G401 (cell line): Measurements from ENCODE around the gene GABRG1. TPM values are rescaled to one million over a fixed set of nuclear protein-coding genes. Genes with fewer than 3 reads are reported as not detected.
A peak's percentile ranks its signal among the peaks of the same experiment; 100 is the strongest.

Experiments
- DNase-seq: peaks from one replicate; pipeline ENCODE4 v3.0.0-alpha.2; 2015; ENCODE audit warnings: low spot score
- in situ Hi-C: cut with HindIII; loops from 2 replicates; pipeline ENCODE4 v1.10.0; 2016; ENCODE audit warnings: low sequenced_read_pairs, mixed read lengths
- total RNA-seq: library from RNA; depleted of rRNA; stranded (reverse); fragments of >200 nt; shearing (Covaris generic); gene quantifications from 2 replicates; pipeline ENCODE4 v1.2.3, GENCODE V29; 2014; rRNA removed

The GABRG1 gene
- not detected in 2 replicates for total RNA-seq

- DNase-seq, result peak; percentile 25
- in situ Hi-C loops, result no loop called here
Measured at GRCh38 chr4:46123913-46124755, at the start of gene GABRG1. Gene GABRG1 (minus strand): TSS chr4:46124054. CDS start chr4:46123913, 141 bp downstream.

- no peak for DNase-seq
- in situ Hi-C loops, result no loop called here
Measured at GRCh38 chr4:46146993-46147392, 23.1 kb upstream of the GABRG1 start.

- in situ Hi-C loops, result no loop called here
- no peak for DNase-seq
Measured at GRCh38 chr4:46131498-46132057, 7.7 kb upstream of the GABRG1 start.

GRCh38 chr4:46124773-46125413 lies 1.0 kb upstream of the GABRG1 start:
- in situ Hi-C loops, result no loop called here
- DNase-seq, result no peak

GRCh38 chr4:46081674-46082073 lies 42.2 kb downstream of the GABRG1 start:
- in situ Hi-C loops, result no loop called here
- no peak for DNase-seq

GRCh38 chr4:46081248-46081647 lies 42.6 kb downstream of the GABRG1 start:
- in situ Hi-C loops, result no loop called here
- DNase-seq, result no peak

- in situ Hi-C loops, result no loop called here
- DNase-seq, result no peak
Measured at GRCh38 chr4:46073778-46074177, 50.1 kb downstream of the GABRG1 start.

GRCh38 chr4:46051392-46051791 lies 72.5 kb downstream of the GABRG1 start:
- no peak for DNase-seq
- in situ Hi-C loops, result no loop called here

- in situ Hi-C loops, result no loop called here
- DNase-seq, result peak; percentile 68
Measured at GRCh38 chr4:46032056-46032455, 91.8 kb downstream of the GABRG1 start.

- in situ Hi-C loops, result no loop called here
Measured at GRCh38 chr4:46016306-46016705, 107.5 kb downstream of the GABRG1 start.

GRCh38 chr4:45992728-45993127 lies 131.1 kb downstream of the GABRG1 start:
- DNase-seq, result no peak
- in situ Hi-C loops, result no loop called here

More at GRCh38 chr4:46016306-46016705, 107.5 kb downstream of the GABRG1 start:
- no peak for DNase-seq

GRCh38 chr4:45989775-45990174 lies 134.1 kb downstream of the GABRG1 start:
- in situ Hi-C loops, result no loop called here
- DNase-seq, result no peak

- no peak for DNase-seq
- in situ Hi-C loops, result no loop called here
Measured at GRCh38 chr4:45987858-45988257, 136.0 kb downstream of the GABRG1 start.
